BJ (cell line): Measurements from ENCODE around the gene FBXW5. TPM values are rescaled to one million over a fixed set of nuclear protein-coding genes. Genes with fewer than 3 reads are reported as not detected.

Experiments
- CTCF ChIA-PET: fragments of 350-600 bp; formaldehyde crosslinking; extraction: SDS; loops from one replicate; lab custom pipeline; 2021; ENCODE audit warnings: antibody characterized with exemption, inconsistent platforms; lab: Yijun Ruan, JAX
- POLR2A ChIA-PET: fragments of 300-600 bp; sonication (Branson Sonifier 250); formaldehyde crosslinking; extraction: SDS; loops from one replicate; lab custom pipeline; 2021; ENCODE audit warnings: antibody characterized with exemption; lab: Charles Lee
- DNase-seq: peaks from one replicate; pipeline ENCODE4 v3.0.0-alpha.2; 2011; ENCODE audit warnings: low read depth
- H3K27me3 ChIP-seq: 2 replicates; pipeline ENCODE4 v1.6.0; 2011; ENCODE audit warnings: low read length; ENCODE audit not compliant: control insufficient read depth, insufficient read depth
- H3K36me3 ChIP-seq: 2 replicates; pipeline ENCODE4 v1.5.1; 2011; ENCODE audit warnings: low read length; ENCODE audit not compliant: control insufficient read depth, insufficient read depth
- H3K4me3 ChIP-seq: 2 replicates; pipeline ENCODE4 v1.5.1; 2011; ENCODE audit warnings: low read depth, mild to moderate bottlenecking, control low read depth, low read length
- polyA plus RNA-seq: library from polyadenylated mRNA; depleted of rRNA; stranded (reverse); fragments of >200 nt; gene quantifications from 2 replicates; pipeline ENCODE4 v1.2.3, GENCODE V29; 2011
- TF ChIP-seq, protein P1 (sequence below): IDR thresholded peaks from 2 replicates; pipeline ENCODE4 v1.5.1; 2011; ENCODE audit warnings: low read depth, mild to moderate bottlenecking, control low read depth, inconsistent platforms, low read length, moderate library complexity; ENCODE audit not compliant: insufficient read depth

Gene FBXW5
- polyA plus RNA-seq, 1 experiment, result 71.9 TPM

DNA sequence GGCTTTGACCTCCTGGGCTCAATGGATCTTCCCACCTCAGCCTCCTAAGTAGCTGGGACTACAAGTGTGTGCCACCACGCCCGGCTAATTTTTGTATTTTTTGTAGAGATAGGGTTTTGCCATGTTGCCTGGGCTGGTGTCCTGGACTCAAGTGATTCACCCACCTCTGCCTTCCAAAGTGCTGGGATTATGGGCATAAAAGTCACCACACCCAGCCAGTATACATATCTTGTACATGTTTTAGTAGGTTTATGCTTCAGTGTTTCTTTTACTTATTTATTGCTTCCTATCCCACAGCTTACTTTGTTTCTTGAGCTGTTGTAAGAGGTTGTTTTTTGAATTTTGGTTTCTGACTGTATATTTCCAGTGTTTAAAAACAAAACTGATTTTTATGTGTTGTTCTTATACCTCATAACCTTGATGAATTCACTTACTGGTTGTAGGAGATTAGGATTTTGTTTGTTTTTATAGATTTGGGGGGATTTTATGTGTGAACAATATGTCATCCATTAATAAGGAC, 12.9 kb downstream of the FBXW5 start:
- ChIA-PET CTCF (no interaction called here), POLR2A (no interaction called here)
- no peak overlapping the region for H3K4me3 ChIP-seq
- DNase-seq, result no peak
- TF ChIP-seq, protein P1, sequence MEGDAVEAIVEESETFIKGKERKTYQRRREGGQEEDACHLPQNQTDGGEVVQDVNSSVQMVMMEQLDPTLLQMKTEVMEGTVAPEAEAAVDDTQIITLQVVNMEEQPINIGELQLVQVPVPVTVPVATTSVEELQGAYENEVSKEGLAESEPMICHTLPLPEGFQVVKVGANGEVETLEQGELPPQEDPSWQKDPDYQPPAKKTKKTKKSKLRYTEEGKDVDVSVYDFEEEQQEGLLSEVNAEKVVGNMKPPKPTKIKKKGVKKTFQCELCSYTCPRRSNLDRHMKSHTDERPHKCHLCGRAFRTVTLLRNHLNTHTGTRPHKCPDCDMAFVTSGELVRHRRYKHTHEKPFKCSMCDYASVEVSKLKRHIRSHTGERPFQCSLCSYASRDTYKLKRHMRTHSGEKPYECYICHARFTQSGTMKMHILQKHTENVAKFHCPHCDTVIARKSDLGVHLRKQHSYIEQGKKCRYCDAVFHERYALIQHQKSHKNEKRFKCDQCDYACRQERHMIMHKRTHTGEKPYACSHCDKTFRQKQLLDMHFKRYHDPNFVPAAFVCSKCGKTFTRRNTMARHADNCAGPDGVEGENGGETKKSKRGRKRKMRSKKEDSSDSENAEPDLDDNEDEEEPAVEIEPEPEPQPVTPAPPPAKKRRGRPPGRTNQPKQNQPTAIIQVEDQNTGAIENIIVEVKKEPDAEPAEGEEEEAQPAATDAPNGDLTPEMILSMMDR, result no peak
- no peaks in the 10 kb centered on the region for H3K27me3 ChIP-seq
- peaks cover 8% of the 10 kb centered on the region for H3K36me3 ChIP-seq

DNA sequence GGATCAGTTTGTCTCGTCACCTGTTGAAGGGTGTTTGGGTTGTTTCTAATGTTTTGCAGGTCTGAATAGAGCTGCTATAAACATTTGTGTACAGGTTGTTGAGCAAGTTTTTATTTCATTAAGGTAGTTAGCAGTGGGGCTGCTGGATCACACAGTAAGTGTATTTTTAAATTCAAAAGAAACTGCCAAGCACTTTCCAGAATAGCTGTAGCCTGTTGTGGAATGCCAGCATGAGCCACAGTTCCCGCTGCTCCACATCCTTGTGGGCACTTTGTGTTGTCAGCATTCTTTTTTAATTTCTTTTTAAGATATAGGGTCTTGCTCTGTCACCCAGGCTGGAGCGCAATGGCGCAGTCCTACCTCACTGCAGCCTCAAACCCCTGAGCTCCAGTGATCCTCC, 14.5 kb downstream of the FBXW5 start:
- ChIA-PET POLR2A (no interaction called here), CTCF (no interaction called here)
- Histone ChIP-seq H3K36me3 (peaks cover 11% of the 10 kb centered on the region), H3K4me3 (no peak overlapping the region), H3K27me3 (no peaks in the 10 kb centered on the region)
- TF ChIP-seq, protein P1, result no peak
- no peak for DNase-seq

DNA sequence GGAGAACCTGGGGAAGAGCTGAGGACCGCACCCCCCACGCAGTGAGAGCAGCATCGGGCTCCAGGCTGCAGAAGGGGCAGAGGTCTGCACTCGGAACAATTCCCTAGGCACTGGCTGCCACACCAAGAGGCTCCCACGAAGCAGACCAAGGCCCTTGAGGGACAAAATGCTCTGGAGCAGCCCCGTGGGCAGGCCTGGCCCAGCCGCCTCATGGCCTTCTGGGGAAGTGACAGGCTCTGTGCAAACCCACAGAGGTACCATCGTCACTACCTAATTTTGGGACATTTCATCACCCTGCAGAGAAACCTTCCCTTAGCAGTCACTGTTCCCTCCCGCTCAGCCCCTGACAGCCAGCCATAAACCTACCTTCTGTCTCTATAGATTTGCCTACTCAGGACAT, 15.9 kb downstream of the FBXW5 start:
- CTCF ChIA-PET, result no interaction called here
- no peaks in the 10 kb centered on the region for H3K27me3 ChIP-seq
- H3K36me3 ChIP-seq, result peaks cover 16% of the 10 kb centered on the region
- H3K4me3 ChIP-seq, result no peak overlapping the region
- POLR2A ChIA-PET, result no interaction called here
- TF ChIP-seq, protein P1, result no peak
- DNase-seq, result no peak

DNA sequence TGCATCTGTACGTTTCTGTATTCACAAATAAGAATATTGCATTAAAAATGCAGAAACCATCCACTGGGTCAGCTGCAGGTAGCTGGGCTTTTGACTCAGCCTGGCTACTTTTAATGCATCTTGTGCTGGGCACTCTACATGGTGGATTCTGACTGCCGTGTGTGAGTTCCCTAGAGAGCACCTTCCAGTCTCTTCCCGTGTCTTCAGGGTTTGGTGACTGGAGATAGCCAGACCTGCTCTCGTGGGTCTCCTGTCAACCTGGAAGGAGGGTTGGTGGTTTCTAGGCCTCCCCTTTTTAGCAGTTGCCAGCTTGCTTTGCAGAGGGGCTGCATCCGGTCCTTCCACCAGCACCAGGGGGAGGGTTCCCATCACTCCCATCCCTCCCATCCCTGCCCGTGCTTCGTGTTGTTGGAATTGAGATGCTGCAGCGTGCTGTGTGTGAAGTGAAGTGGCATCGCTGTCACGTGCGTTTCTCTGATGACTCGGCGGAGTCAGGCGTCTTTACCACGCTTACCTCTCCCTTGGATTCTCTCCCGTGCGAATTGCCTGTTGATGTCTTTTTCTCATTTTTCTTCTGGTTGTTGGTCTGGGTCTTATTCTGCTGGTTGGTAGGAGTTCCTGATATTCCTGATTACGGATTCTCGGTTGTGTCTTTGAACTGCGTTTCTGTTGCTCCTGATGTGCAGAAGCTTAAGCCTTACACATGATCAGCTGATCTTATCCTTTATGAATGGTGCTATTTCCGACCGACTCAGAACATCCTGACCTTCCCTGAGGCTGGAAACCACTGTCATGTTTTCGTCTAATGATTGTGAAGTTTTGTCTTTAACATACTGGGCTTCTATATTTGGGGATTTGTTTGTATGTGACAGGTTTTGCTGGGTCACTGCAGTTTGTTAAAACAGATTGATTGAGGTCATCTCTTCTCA, 16.9 kb downstream of the FBXW5 start:
- H3K36me3 ChIP-seq, result peaks cover 16% of the 10 kb centered on the region
- ChIA-PET POLR2A (no interaction called here), CTCF (interaction anchor here (0.5 to 1.1 kb wide), 4 partner anchors 10 to 140 kb away, joined by 3 to 4 read pairs (median 3); no protein-coding TSS in a partner anchor)
- no peaks in the 10 kb centered on the region for H3K27me3 ChIP-seq
- H3K4me3 ChIP-seq, result no peak overlapping the region
- TF ChIP-seq, protein P1, result no peak
- DNase-seq, result no peak

DNA sequence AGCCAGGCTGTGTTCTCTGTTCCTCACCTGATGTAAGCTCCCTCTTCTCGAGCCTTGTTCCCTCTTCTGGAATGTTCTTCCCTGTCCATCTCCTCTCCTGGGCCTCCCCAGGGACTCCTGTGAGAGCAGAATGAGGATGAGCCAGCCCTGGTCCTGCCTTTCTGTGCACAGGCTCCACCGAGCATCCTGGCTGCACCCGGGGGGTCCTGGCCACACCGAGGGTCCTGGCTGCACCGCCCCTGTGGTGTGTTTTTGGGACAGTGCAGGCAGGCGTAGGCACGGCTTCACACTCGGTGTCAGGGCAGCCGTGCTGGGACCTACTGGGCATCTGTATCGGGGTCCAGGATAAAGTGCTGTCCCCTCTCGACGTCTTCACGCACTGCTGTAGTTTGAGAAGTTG, 17.8 kb downstream of the FBXW5 start:
- TF ChIP-seq, protein P1, result no peak
- Histone ChIP-seq H3K27me3 (no peaks in the 10 kb centered on the region), H3K36me3 (peaks cover 18% of the 10 kb centered on the region), H3K4me3 (no peak overlapping the region)
- ChIA-PET POLR2A (no interaction called here), CTCF (interaction anchor here (0.8 to 1.1 kb wide), 3 partner anchors 9 to 17 kb away, joined by 3 to 4 read pairs (median 3); partner anchors contain the start of gene FBXW5)
- no peak for DNase-seq
